CD4-positive, alpha-beta T cell treated with Interleukin-15 for 4 hours (primary cell): Measurements from ENCODE around the gene CLTCL1.

Source experiments
- DNase-seq: peaks from one replicate; pipeline ENCODE4 v3.0.0-alpha.2; 2020; ENCODE audit warnings: low spot score

CLTCL1 gene

DNA sequence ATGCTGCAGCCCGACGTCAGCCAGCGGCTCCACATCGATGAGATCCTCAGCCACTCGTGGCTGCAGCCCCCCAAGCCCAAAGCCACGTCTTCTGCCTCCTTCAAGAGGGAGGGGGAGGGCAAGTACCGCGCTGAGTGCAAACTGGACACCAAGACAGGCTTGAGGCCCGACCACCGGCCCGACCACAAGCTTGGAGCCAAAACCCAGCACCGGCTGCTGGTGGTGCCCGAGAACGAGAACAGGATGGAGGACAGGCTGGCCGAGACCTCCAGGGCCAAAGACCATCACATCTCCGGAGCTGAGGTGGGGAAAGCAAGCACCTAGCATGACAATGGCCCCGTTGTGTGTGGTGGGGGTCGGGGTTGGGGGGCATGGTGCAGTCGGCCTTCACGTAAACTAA lies 159.4 kb downstream of the CLTCL1 start:
- DNase-seq = no peak

GRCh38 chr22:19131685-19132015 lies 159.9 kb downstream of the CLTCL1 start:
- no peak for DNase-seq

- DNase-seq = no peak
These were observed 160.4 kb downstream of the CLTCL1 start, which contains the start of gene TSSK2 for GRCh38 chr22:19130959-19131684. Gene TSSK2, plus strand, starts transcription at chr22:19131308. Its CDS starts 92 bp downstream, at chr22:19131400.

DNA sequence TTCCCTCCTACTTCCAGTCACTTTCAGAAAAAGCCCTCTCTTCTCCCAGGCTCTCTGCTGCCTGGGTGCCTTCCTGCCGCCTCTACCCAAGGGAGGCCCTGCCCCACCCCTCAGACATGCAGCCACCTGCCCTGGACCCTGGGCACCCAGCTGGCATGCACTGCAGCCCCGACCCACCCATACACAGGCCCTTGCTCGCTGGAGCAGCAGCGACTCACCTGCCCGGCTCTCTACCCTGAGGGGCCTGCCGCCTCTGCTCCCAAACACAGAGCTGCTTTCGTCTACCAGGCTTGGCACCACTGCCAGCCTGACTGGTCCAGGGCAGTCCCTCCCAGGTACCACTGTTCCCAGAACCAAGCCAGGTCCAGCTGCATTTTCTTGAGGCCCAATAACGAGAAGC lies 161.6 kb downstream of the CLTCL1 start:
- DNase-seq = no peak
